ENCODE measurements around the gene CORO2B. TPM values are rescaled to one million over a fixed set of nuclear protein-coding genes. Genes with fewer than 3 reads are reported as not detected.

CORO2B gene
- total and polyA plus RNA-seq, 9 of the 15 experiments (the other 6 are each of a cell fraction or from before 2014, with no cell fraction given), result not detected

- no peak for TF ChIP-seq EWSR1 (IDR thresholded peaks at IDR 0.05; ENCODE audit: borderline replicate concordance, low read depth, partially characterized antibody)
Observed at GRCh38 chr15:68606375-68606774, 27.6 kb downstream of the CORO2B start (continued).

DNA sequence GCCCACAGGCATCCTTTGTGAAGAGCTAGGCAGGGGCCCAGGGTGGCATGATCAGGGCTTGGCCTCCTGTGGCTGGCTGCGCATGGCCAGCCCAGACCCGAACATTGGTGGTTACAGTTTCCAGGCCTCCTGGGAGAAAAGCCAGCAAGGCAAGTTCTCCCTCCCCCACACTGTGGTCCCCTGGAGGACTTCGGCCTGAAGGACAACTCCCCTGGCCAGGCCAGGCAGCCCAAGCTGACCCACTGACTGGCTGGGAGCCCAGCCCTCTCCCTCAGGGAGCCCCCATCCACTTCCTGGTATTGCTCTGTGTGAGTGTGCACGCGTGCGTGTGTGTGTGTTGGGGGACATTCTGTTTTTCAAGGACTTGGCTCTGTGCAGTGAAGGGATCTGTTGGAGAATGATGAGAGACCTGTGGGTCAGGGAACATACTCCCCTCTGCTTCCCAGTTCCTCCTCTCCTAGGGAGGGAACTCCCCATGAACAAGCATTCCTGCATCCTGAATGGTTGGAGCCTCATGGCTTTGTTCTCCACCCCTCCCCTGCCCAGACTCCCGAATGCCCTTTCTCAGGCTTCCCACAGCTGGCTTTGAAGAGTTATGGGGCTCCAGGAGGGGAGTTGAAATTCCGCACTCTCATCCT is 29.5 kb downstream of the CORO2B start:
- H3K9me1 ChIP-seq (ENCODE audit: control insufficient read depth, insufficient read depth, low read length), result no peaks in the 10 kb centered on the region
- no TSS peak for BruUV-seq (replicated peaks)
- H3K9me3 ChIP-seq (replicated peaks; ENCODE audit: control insufficient read depth, insufficient read depth, low read depth, low read length), result no peaks in the 10 kb centered on the region
- peaks cover 8 to 39% of the 10 kb centered on the region in 2 experiments; a peak in 4 of 5 replicates for H3K27me3 ChIP-seq (ENCODE audit: control insufficient read depth in 2 of 2, insufficient read depth in 2 of 2, low read length in 2 of 2)
- ATAC-seq (no peak), FAIRE-seq (no peak), DNase-seq (ENCODE audit: extremely low read depth in 1 of 4, low spot score in 3 of 4) (no peak)
- no peak overlapping the region for H2AFZ ChIP-seq (ENCODE audit: low read depth, low read length)
- 3% methylated on average over 6 of the region's 8 CpGs for WGBS (ENCODE audit: insufficient coverage, low coverage, missing lambda C conversion rate)
- in situ Hi-C loops (cut with MboI), result no loop called here
- POLR2A ChIA-PET, result no interaction called here
- no peaks in the 10 kb centered on the region for H3K36me3 ChIP-seq (ENCODE audit: control insufficient read depth, insufficient read depth, low read length)
- H3K27ac ChIP-seq (ENCODE audit: extremely low read depth, low read depth, low read length), result no peak overlapping the region
- CTCF ChIA-PET (ENCODE audit: low intra/inter-chr PET ratio), result no interaction called here
- peaks cover 0 to 3% of the 10 kb centered on the region in 2 experiments; a peak in 1 of 5 replicates for H3K4me1 ChIP-seq (replicated peaks in 1 of 2; ENCODE audit: control insufficient read depth in 2 of 2, insufficient read depth in 2 of 2, low read length in 2 of 2)
- no peak overlapping the region for H3K9ac ChIP-seq (ENCODE audit: insufficient read depth in 1 of 2, low read depth in 2 of 2, low read length in 2 of 2)
- intact Hi-C loops (cut with micrococcal nuclease), result no loop called here
- H3K4me2 ChIP-seq (ENCODE audit: insufficient read depth, low read length), result no peak overlapping the region
- no peaks in the 10 kb centered on the region for H4K20me1 ChIP-seq (replicated peaks; ENCODE audit: control insufficient read depth, insufficient read depth, low read length)
- H3K4me3 ChIP-seq, result no peak overlapping the region
- no peaks in the 10 kb centered on the region for H3K79me2 ChIP-seq (ENCODE audit: control insufficient read depth, insufficient read depth, low read length)
- TF ChIP-seq RAD51 (IDR thresholded peaks at IDR 0.05; ENCODE audit: borderline replicate concordance, low read depth), result no peak
- TF ChIP-seq POLR2H (tag; IDR thresholded peaks at IDR 0.05; ENCODE audit: low read depth), result no peak
- TF ChIP-seq, protein P1, sequence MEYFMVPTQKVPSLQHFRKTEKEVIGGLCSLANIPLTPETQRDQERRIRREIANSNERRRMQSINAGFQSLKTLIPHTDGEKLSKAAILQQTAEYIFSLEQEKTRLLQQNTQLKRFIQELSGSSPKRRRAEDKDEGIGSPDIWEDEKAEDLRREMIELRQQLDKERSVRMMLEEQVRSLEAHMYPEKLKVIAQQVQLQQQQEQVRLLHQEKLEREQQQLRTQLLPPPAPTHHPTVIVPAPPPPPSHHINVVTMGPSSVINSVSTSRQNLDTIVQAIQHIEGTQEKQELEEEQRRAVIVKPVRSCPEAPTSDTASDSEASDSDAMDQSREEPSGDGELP (CRISPR knock-in tag; IDR thresholded peaks at IDR 0.05; ENCODE audit: borderline replicate concordance), result no peak
- TF ChIP-seq MAFK (IDR thresholded peaks at IDR 0.05; ENCODE audit: low read length), result no peak
- TF ChIP-seq NCOA4 (IDR thresholded peaks at IDR 0.05; ENCODE audit: partially characterized antibody), result no peak
- TF ChIP-seq RUNX1 (IDR thresholded peaks at IDR 0.05; ENCODE audit: low read depth), result no peak
- TF ChIP-seq PHF8 (IDR thresholded peaks at IDR 0.05; ENCODE audit: borderline replicate concordance, low read length), result no peak
- no peak for TF ChIP-seq RFX7 (CRISPR knock-in tag; IDR thresholded peaks at IDR 0.05)
- TF ChIP-seq NCOA6 (IDR thresholded peaks at IDR 0.05), result no peak
- no peak for TF ChIP-seq MEF2D (tag; conservative IDR thresholded peaks at IDR 0.05; ENCODE audit: low read depth)
- no peak for TF ChIP-seq ZEB2 (IDR thresholded peaks at IDR 0.05)
- TF ChIP-seq, protein P2, sequence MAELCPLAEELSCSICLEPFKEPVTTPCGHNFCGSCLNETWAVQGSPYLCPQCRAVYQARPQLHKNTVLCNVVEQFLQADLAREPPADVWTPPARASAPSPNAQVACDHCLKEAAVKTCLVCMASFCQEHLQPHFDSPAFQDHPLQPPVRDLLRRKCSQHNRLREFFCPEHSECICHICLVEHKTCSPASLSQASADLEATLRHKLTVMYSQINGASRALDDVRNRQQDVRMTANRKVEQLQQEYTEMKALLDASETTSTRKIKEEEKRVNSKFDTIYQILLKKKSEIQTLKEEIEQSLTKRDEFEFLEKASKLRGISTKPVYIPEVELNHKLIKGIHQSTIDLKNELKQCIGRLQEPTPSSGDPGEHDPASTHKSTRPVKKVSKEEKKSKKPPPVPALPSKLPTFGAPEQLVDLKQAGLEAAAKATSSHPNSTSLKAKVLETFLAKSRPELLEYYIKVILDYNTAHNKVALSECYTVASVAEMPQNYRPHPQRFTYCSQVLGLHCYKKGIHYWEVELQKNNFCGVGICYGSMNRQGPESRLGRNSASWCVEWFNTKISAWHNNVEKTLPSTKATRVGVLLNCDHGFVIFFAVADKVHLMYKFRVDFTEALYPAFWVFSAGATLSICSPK (IDR thresholded peaks at IDR 0.05; ENCODE audit: borderline replicate concordance), result no peak
- TF ChIP-seq, protein P3, sequence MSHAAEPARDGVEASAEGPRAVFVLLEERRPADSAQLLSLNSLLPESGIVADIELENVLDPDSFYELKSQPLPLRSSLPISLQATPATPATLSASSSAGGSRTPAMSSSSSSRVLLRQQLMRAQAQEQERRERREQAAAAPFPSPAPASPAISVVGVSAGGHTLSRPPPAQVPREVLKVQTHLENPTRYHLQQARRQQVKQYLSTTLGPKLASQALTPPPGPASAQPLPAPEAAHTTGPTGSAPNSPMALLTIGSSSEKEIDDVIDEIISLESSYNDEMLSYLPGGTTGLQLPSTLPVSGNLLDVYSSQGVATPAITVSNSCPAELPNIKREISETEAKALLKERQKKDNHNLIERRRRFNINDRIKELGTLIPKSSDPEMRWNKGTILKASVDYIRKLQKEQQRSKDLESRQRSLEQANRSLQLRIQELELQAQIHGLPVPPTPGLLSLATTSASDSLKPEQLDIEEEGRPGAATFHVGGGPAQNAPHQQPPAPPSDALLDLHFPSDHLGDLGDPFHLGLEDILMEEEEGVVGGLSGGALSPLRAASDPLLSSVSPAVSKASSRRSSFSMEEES (CRISPR knock-in tag; IDR thresholded peaks at IDR 0.05), result no peak

Data from K562 (cell line).